ENCODE results near the gene DRG1. TPM values are rescaled to one million over a fixed set of nuclear protein-coding genes. Genes with fewer than 3 reads are reported as not detected.

Gene DRG1
- total and polyA plus RNA-seq, 2 of the 4 experiments (the other 2 are of a cell fraction) = 54.8 to 141 TPM

DNA sequence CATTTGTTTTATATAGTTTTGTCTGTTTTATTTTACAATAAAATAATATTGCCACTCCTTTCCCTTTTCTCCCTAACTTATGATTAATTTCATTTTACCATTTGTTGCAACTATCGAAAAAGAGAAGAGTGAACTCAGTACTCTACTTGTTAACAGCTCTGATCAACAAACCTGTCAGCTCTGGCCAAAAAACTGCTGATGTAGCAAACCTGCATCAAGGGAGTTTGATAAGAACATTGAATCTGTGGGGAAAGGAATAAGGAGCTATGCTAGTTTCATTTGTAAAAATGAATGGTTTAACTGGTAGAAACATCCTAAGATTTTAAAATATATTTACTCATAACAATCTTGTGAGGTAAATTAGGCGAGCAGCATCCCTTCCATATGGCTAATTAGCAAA lies 47.4 kb downstream of the DRG1 start:
- Histone ChIP-seq H2AK5ac (ENCODE audit: low read depth, low read length) (no peak overlapping the region), H3K9ac (ENCODE audit: low read depth, low read length) (no peak overlapping the region), H3K36me3 (ENCODE audit: control insufficient read depth, insufficient read depth, low read length) (peaks cover 38% of the 10 kb centered on the region), H3K27me3 (ENCODE audit: control insufficient read depth, insufficient read depth, low read length) (no peaks in the 10 kb centered on the region), H3K27ac (ENCODE audit: insufficient read depth, low read length) (no peak overlapping the region), H2BK120ac (ENCODE audit: low read depth, low read length) (no peak overlapping the region), H3K79me1 (ENCODE audit: low read depth in 1 of 2, low read length in 2 of 2) (peaks cover 19 to 21% of the 10 kb centered on the region in 2 experiments), H2BK20ac (ENCODE audit: low read depth, low read length) (no peak overlapping the region), H2BK5ac (ENCODE audit: low read depth, low read length, poor library complexity, severe bottlenecking) (no peak overlapping the region), H3K23ac (ENCODE audit: low read depth, low read length) (no peak overlapping the region), H2AK9ac (replicated peaks; ENCODE audit: low read depth, low read length, poor library complexity) (no peak overlapping the region), H3K4me2 (ENCODE audit: low read depth, low read length) (no peak overlapping the region), H3K4me3 (ENCODE audit: insufficient read depth, low read depth, low read length) (no peak overlapping the region), H3K14ac (replicated peaks; ENCODE audit: low read depth, low read length) (no peak overlapping the region), H2AFZ (replicated peaks; ENCODE audit: low read length, poor library complexity) (no peak overlapping the region), H4K91ac (ENCODE audit: insufficient read depth, low read depth, low read length) (no peak overlapping the region), H3K9me1 (ENCODE audit: insufficient read depth, low read length) (no peaks in the 10 kb centered on the region), H3K4me1 (ENCODE audit: control insufficient read depth, insufficient read depth, low read length) (no peaks in the 10 kb centered on the region), H4K8ac (ENCODE audit: low read depth in 2 of 2, low read length in 2 of 2) (no peak overlapping the region), H4K20me1 (ENCODE audit: insufficient read depth, low read length) (peaks cover 3% of the 10 kb centered on the region; the same call in 1 of the 2 replicates), H2BK15ac (ENCODE audit: low read depth, low read length) (no peak overlapping the region), H3K18ac (ENCODE audit: low read depth, low read length) (no peak overlapping the region), H3K4ac (ENCODE audit: low read depth, low read length) (no peak overlapping the region), H3K9me3 (ENCODE audit: control insufficient read depth, insufficient read depth, low read length) (no peaks in the 10 kb centered on the region), H4K5ac (ENCODE audit: low read depth, low read length) (no peak overlapping the region), H3K56ac (ENCODE audit: extremely low read depth, insufficient read depth, low read length) (no peak overlapping the region)
- intact Hi-C loops (cut with micrococcal nuclease) (no loop called here), dilution Hi-C loops (cut with HindIII; ENCODE audit: low sequenced_read_pairs, unreplicated experiment) (no loop called here), in situ Hi-C loops (cut with MboI; ENCODE audit: low sequenced_read_pairs) (no loop called here)
- DNase-seq (no peak), ATAC-seq (ENCODE audit: low read depth) (no peak)
- ChIA-PET POLR2A (ENCODE audit: unreplicated experiment) (no interaction called here), CTCF (no interaction called here)
- BruUV-seq (replicated peaks) = no TSS peak
- no CpG with 5 or more reads among the region's 2 CpGs for WGBS, 2 experiments (ENCODE audit: extremely low coverage in 2 of 2, insufficient read length in 1 of 2)
- TF ChIP-seq MAFK (IDR thresholded peaks at IDR 0.05; ENCODE audit: low read depth, low read length) = peak; percentile 95
- no peak for TF ChIP-seq MXI1 (IDR thresholded peaks at IDR 0.05; ENCODE audit: borderline replicate concordance, low read depth, low read length)
- TF ChIP-seq CHD1 (IDR thresholded peaks at IDR 0.05; ENCODE audit: low read depth, low read length) = no peak
